GM18519 (cell line): Measurements from ENCODE around the gene RNASEH1.

Experiments
- ATAC-seq: cut with Tn5 transposase; IDR thresholded peaks from one replicate; pipeline ENCODE4 v1.9.1; 2021; ENCODE audit warnings: mild to moderate bottlenecking, moderate library complexity; ENCODE audit not compliant: unreplicated experiment, low FRiP score

RNASEH1 gene

GRCh38 chr2:3563521-3563976 lies 5.4 kb upstream of the RNASEH1 start:
- ATAC-seq, result peak; percentile 33

- ATAC-seq, result peak; percentile 0
These were observed 411 bp downstream of the RNASEH1 start for GRCh38 chr2:3557639-3558204.

DNA sequence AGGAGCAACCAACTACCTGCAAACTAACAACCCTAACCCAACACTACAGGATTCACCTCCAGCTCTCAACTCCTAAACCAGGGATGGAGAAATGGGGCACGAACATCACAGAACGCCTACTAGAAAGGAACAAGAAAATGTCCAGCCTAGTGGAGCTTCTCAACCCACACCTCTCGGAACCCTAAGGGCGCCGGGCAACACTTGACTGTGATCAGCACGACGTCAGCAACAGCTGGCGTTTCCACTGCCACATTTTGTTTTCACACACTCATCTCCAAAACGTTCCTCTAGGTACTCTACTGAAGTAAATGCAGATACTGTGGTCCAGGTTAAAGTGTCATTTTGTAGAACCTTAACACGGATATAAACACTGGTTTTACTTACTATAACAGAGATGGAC lies 4.2 kb downstream of the RNASEH1 start:
- no peak for ATAC-seq

- no peak for ATAC-seq
These were observed 10.2 kb downstream of the RNASEH1 start for GRCh38 chr2:3547915-3548314.

DNA sequence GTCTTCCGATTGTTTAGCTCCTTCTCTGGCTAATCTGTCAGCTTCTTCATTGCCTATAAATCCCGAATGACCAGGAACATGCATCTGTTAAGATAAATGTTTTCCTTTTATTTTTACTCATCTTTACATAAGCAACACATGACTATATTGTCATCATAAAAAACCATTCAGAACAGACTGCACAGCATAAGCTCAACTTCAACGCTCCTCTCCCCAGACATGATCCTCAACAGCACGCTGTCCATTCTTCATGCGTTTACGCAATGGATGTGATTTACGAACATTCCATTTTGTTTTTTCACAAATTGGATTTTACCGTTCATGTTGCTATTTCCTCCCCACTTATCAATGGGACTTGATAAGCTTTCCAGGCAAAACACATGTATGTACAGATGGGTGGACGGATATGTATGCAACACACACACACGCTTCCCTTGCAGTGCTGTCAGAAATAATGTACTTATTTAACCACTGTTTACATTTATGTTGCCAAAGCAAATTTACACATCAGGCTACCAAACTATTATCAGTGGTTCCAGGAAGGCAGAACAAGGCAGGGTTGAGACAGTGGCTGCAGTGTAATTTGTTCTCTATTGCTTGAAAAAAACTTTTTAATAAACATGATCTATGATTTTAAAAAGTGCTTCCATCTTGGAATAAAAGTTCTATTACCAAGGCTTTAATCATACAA lies 12.2 kb downstream of the RNASEH1 start:
- ATAC-seq, result no peak

- ATAC-seq, result no peak
These were observed 15.0 kb downstream of the RNASEH1 start for GRCh38 chr2:3543023-3543683.

GRCh38 chr2:3542107-3542506 lies 16.0 kb downstream of the RNASEH1 start:
- no peak for ATAC-seq

DNA sequence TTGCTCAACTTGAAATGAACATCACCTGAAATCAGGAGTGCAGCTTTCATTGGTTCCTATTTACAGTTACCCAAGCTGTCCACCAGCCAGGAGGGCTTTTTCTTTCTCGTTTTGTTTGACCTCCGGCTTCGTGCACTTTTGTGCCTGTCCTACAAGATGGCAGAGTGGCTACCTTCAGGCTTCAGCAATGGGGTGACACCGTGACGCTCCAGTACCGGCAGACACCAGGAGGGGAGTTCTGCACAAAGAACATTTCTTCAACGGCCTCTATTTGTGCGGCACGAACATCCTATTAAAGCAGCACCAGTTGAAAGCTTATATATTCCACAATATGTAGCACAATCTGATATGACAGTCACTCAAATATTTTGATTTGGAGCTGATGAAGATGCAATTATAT lies 18.3 kb downstream of the RNASEH1 start:
- no peak for ATAC-seq

DNA sequence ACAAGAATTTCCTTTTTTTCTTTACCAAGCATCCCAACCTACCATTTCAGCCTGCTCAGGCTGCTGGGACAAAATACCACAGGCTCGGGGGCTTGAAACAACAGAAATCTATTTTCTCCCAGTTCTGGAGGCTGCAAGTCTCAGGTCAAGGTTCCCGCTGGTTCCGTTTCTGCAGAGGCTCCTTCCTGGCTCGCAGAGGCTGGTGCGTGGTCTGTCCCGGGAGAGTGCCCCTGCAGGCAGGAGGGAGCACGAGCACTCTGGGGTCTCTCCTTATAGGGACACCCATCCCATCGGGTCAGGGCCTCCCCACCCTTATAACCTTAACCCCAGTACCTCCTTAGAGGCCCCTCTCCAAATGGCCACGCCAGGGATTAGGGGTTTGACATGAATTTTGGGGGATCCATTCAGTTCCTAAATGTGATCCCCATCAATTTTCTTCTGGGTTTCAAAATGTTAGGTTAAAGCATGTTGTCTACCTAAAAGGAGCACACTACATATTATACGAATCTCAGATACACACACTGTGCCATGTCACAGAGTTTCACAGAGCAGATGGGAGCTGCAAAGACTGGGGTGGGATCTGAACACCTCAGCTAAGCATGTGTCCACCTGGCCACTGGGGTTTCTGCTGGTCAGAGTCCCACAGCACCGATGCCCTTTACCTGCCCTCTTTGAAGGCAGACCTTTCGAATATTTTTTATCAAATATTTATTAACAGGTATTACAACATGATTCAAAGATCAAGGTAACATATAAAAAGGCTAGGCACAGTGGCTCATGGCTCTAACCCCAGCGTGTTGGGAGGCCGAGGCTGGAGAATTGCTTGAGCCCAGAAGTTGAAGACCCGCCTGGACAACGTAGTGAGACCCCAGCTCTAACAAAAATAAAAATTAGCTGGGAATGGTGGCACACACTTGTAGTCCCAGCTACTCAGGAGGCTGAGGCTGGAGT lies 21.2 kb downstream of the RNASEH1 start:
- ATAC-seq, result no peak

DNA sequence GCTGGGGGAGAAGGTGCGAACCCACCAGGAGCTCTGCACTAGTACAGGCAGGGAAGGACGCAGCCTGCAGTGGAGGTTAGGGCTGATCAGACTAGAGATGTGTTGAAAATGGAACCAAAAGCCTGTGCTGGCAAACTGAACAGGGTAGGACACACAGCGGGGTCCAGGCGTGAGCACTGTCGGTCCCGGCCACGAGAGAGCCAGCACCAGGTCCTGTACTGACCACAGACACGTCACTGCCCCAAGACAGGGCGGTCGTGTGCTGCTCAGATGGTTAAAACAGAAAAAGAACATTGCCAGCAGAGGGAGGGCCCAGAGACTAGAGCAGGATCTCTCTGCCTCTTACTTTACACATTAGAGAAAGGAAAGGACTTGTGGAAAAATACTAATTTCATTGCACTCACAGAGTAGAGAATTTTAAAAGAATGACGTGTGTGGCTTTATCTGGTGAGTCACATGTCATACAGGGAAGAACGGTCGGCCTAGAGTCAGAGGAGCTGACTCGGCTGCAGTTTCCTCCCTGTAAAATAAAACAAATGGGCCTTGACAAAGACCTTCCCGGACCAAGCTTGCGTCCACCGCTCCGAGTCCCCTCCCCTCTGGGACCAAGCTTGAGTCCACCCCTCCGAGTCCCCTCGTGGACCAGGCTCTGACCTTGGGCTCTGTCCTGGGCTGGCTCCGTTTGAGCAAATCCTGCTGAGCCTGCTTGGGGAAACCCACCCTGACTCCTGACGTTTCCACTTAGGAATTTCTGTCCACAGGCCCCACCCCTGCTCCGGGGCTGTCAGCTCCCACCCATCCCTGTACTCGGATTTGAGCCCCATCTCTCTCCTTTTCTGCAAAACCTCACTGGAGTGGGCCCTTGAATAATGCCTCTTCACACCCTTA lies 22.1 kb downstream of the RNASEH1 start:
- ATAC-seq, result no peak

DNA sequence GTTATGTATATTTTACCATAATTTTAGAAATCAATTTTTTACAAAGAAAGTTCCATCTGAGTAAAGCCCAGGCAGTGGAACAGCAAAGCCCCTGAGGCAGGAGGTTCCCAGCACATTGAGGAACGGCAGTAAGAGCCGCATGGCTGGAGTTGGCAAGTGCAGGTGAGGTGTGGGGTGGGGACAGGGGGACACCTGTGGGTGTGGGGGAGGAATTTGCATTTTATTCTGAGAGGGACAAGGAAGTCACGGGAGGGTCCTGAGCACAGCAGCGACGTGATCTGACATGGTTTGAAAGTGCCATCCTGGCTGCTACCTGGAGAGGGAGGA lies 22.7 kb downstream of the RNASEH1 start:
- ATAC-seq, result no peak

DNA sequence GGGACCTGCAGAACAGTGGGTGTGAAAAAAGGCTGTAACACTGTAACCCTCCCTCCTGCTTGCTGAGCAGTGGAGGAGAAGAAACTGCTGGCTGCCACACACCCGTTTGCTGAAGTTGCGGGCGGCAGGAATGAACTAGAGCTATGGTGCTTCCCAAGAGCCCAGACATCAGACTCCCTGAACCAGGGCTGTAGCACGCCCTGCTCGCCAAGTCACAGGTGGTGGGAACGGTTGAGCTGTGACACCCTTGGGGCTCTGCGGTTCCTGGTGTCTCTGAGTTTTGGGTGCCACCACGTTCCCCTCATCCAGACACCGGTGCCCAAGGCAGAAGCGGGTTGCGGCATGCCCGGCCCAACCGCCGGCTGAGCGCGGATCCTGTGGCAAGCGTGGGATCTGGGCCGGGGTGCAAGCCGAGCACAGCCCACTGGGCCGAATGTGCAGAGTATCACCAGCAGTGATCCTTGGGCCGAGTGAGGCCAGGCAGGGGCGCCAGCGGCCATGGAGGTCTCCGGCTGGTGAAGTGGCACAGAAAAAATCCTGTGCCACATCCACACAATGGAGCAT lies 23.8 kb downstream of the RNASEH1 start:
- no peak for ATAC-seq

GRCh38 chr2:3533836-3534235 lies 24.3 kb downstream of the RNASEH1 start:
- ATAC-seq, result no peak

DNA sequence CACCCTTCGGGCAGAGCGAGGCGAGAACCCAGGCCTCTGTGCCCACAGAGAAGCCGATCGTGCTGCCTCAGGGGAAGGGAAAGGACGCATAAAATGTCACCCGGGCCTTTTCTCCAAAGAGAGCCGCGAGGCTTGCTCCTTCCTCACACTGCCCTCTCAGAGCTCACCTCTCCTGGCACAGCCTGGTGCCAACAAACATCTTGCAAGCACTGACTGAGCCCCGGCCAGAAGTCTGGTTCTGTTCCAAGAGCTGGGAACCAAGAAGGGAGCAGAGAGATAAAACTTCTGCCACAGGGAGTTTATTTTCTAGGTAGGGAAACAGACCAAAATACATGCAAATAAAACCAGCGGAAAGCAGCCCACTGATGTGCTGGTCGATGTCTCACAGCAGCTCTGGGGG lies 25.2 kb downstream of the RNASEH1 start:
- no peak for ATAC-seq

- no peak for ATAC-seq
These were observed 28.7 kb downstream of the RNASEH1 start for GRCh38 chr2:3529316-3530025.

DNA sequence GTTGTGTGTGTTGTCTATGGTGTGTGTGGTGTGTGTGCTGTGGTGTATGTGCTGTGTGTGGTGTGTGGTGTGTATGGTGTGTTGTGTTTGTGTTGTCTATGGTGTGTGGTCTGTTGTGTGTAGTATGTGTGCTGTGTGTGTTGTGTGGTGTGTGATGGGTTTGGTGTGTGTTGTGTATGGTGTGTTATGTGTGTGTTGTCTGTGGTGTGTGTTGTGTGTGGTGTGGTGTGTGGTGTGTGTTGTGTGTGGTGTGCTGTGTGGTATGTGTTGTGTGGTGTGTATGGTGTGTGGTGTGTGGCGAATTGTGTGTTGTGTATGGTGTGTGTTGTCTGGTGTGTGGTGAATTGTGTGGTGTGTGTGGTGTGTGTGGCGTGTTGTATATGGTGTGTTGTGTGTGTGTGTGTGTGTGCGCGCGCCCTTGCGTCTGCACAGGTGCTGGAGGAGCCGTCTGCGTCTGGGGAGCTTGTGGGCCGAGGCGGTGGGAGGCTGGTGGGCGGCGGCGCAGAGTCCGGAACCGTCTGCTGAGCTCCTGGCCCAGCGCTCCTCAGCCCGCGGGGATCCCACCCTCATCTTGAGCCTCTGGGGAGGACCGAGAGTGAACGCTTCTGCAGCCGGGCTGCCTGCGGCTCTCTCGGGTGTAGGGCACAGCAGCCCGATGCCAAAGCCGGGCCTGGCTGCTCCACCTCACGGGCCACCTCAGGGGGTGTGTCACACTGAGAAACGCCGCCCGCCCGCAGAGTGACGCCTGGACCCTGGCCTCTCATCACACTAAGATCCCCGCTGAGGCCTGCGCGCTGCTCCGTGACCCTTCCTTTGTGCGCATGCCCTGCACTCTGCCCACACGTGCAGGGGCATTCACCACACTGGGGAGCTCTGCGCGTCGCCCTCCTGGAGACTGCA lies 30.0 kb downstream of the RNASEH1 start:
- no peak for ATAC-seq

DNA sequence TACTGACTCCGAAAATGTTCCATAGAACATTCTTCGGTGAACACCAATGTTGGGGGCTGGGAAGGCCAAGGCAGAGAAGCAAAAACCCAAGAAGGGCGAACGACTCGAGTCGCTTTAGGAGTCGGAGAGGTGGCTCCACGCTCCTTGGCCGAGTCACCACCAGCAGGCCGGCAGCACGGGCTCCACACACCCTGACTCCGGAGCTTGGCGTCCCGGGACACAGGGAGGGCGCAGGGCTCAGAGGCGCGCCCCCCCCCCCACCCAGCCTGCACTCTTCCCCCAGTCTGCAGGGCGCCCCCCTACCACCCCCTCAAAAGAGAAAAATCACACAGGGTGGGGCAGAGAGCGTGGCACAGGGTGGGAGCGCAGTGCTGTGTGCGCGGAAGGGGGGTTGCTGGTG lies 31.3 kb downstream of the RNASEH1 start:
- no peak for ATAC-seq

- no peak for ATAC-seq
These were observed 34.5 kb downstream of the RNASEH1 start for GRCh38 chr2:3523551-3524041.
